Spleen (tissue), 11 donors: Measurements from ENCODE around the gene BCAR1. TPM values are rescaled to one million over a fixed set of nuclear protein-coding genes. Genes with fewer than 3 reads are reported as not detected.
"Not testable (repeated sequence)": the region's sequence is repeated elsewhere in the genome, so short reads cannot be mapped to it uniquely, and the experiment has no call there.

Experiments
- DNase-seq: peaks from one replicate; pipeline ENCODE4 v3.0.0-alpha.2; 2020
- H3K27ac ChIP-seq, 8 donors: fragments of 200-600 bp; sonication (generic) in 7 of 8; 1 replicate in 4 of 8; 2 replicates in 4 of 8; pipeline versions ENCODE4 v1.5.0 to v1.8.0; 2016 to 2021; ENCODE audit warnings: inconsistent platforms in 4 of 8, mild to moderate bottlenecking in 4 of 8, moderate library complexity in 1 of 8
- H3K27me3 ChIP-seq, 7 donors: fragments of 200-600 bp; sonication (generic) in 6 of 7; replicated peaks in 1 of 7; 1 replicate in 4 of 7; 2 replicates in 3 of 7; pipeline versions ENCODE4 v1.5.0 to v1.8.0; 2016 to 2021; ENCODE audit warnings: inconsistent platforms in 3 of 7, mild to moderate bottlenecking in 1 of 7
- H3K36me3 ChIP-seq, 6 donors: fragments of 200-600 bp; sonication (generic) in 5 of 6; 1 replicate in 4 of 6; 2 replicates in 2 of 6; pipeline versions ENCODE4 v1.5.0 to v1.8.0; 2016 to 2021; ENCODE audit warnings: inconsistent platforms in 2 of 6
- H3K4me1 ChIP-seq, 6 donors: fragments of 200-600 bp; sonication (generic) in 5 of 6; 1 replicate in 3 of 6; 2 replicates in 3 of 6; pipeline versions ENCODE4 v1.5.0 to v1.8.0; 2016 to 2021; ENCODE audit warnings: inconsistent platforms in 3 of 6
- H3K4me3 ChIP-seq, 8 donors: fragments of 200-600 bp; sonication (generic) in 7 of 8; 1 replicate in 4 of 8; 2 replicates in 4 of 8; pipeline versions ENCODE4 v1.5.0 to v1.8.0; 2016 to 2021; ENCODE audit warnings: inconsistent platforms in 4 of 8, mild to moderate bottlenecking in 4 of 8, moderate library complexity in 2 of 8
- H3K9me3 ChIP-seq, 8 donors: fragments of 200-600 bp; sonication (generic) in 7 of 8; 1 replicate in 4 of 8; 2 replicates in 4 of 8; pipeline versions ENCODE4 v1.5.0 to v1.8.0; 2016 to 2021; ENCODE audit warnings: inconsistent platforms in 4 of 8
- POLR2A ChIP-seq, 3 donors: fragments of 450-650 bp; IDR thresholded peaks; one replicate each; pipeline ENCODE4 v1.5.1; 2017; ENCODE audit warnings: antibody characterized with exemption in 3 of 3, mild to moderate bottlenecking in 1 of 3
- POLR2AphosphoS5 ChIP-seq, 3 donors: sonication (generic); formaldehyde crosslinking; IDR thresholded peaks; one replicate each; pipeline ENCODE4 v1.5.1; 2017; ENCODE audit warnings: antibody characterized with exemption in 3 of 3
- WGBS, 5 donors: extraction: QIAGEN DNeasy Blood & Tissue Kit in 3 of 5; methylation state at CpG; one replicate each; pipeline versions ENCODE4 v1.1.5 to v1.1.7; 2013 to 2018; 5-methylcytosine and 5-hydroxymethylcytosine counted together
- intact Hi-C: fragments of 100-400 bp; cut with DNase I; formaldehyde crosslinking; loops from one replicate; pipeline ENCODE4 v1.15.0; 2023; ENCODE audit warnings: low total_unique reads
- polyA plus RNA-seq, 3 donors: library from polyadenylated mRNA; stranded (reverse); fragments of 200-250 nt; gene quantifications; one replicate each; pipeline ENCODE4 v1.2.1, GENCODE V29; 2013
- total RNA-seq, 7 donors: library from RNA; depleted of rRNA in 3 of 7; stranded (reverse); fragments of >200 nt in 3 of 7; fragmentation: NEBNext Ultra II Directional in 4 of 7; extraction: Animal tissue kit (Norgen Biotek cat#: 25700) in 4 of 7; gene quantifications; one replicate each; pipeline versions ENCODE4 v1.1.0 to v1.2.1, GENCODE V29; 2016 to 2021
- TF ChIP-seq, protein P1 (sequence below), 11 experiments: fragments of 200-600 bp in 7 of 11; fragments of 450-650 bp in 4 of 11; sonication (generic) in 4 of 11; IDR thresholded peaks in 8 of 11; conservative IDR thresholded peaks in 3 of 11; 1 replicate in 7 of 11; 2 replicates in 4 of 11; pipeline versions ENCODE4 v1.4.0 to v1.8.0; 2016 to 2021; ENCODE audit warnings: antibody characterized with exemption in 11 of 11, inconsistent platforms in 4 of 11, mild to moderate bottlenecking in 1 of 11
- donor health status: healthy with polysubstance abuse.
- donor health status: DM: no; HTN: no; CAD: no; lungs with moderate emphysema.
- donor health status: DM: no; HTN: no; CAD: no.
- donor health status: Bipolar disorder and iron deficiency.
- donor health status: healthy.
- donor health status: DM: no; HTN: no; CAD: no.
- donor health status: DM: yes; HTN: yes; CAD: no.

The BCAR1 gene
- total and polyA plus RNA-seq, 10 donors: 14.6 to 164 (median 71.9) TPM

- 84 to 92% (median 86%) methylated on average over 18 to 27 of the region's 27 CpGs for WGBS, 5 donors
- Histone ChIP-seq H3K36me3 (peaks cover 0 to 52% (median 1%) of the 10 kb centered on the region in 6 donors), H3K27me3 (peaks cover 0 to 80% (median 0%) of the 10 kb centered on the region in 7 donors), H3K4me1 (peaks cover 39 to 97% (median 77%) of the 10 kb centered on the region in 6 donors), H3K27ac (peak overlapping the region in 4 of 8 donors; percentile 15 to 91 (median 88))
- intact Hi-C loops, H3K4me3 ChIP-seq, DNase-seq, H3K9me3 ChIP-seq: not testable (repeated sequence)
- TF ChIP-seq POLR2AphosphoS5 (IDR thresholded peaks at IDR 0.05): peak in 1 of 3 donors; percentile 19
These were observed 8.9 kb downstream of the BCAR1 start for GRCh38 chr16:75242436-75243078.

GRCh38 chr16:75241955-75242354 lies 9.5 kb downstream of the BCAR1 start:
- intact Hi-C loops: no loop called here
- peaks cover 39 to 95% (median 73%) of the 10 kb centered on the region in 6 donors for H3K4me1 ChIP-seq
- H3K27ac ChIP-seq: peak overlapping the region in 3 of 8 donors; percentile 15 to 89 (median 19)
- 79 to 91% (median 89%) methylated on average over 2 to 13 of the region's 13 CpGs for WGBS, 5 donors
- no peak for DNase-seq
- H3K4me3 ChIP-seq: no peak overlapping the region
- TF ChIP-seq, protein P1, sequence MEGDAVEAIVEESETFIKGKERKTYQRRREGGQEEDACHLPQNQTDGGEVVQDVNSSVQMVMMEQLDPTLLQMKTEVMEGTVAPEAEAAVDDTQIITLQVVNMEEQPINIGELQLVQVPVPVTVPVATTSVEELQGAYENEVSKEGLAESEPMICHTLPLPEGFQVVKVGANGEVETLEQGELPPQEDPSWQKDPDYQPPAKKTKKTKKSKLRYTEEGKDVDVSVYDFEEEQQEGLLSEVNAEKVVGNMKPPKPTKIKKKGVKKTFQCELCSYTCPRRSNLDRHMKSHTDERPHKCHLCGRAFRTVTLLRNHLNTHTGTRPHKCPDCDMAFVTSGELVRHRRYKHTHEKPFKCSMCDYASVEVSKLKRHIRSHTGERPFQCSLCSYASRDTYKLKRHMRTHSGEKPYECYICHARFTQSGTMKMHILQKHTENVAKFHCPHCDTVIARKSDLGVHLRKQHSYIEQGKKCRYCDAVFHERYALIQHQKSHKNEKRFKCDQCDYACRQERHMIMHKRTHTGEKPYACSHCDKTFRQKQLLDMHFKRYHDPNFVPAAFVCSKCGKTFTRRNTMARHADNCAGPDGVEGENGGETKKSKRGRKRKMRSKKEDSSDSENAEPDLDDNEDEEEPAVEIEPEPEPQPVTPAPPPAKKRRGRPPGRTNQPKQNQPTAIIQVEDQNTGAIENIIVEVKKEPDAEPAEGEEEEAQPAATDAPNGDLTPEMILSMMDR (IDR thresholded peaks at IDR 0.05 in 8 of 11, conservative IDR thresholded peaks at IDR 0.05 in 3 of 11): no peak
- TF ChIP-seq POLR2A (IDR thresholded peaks at IDR 0.05) (no peak), POLR2AphosphoS5 (IDR thresholded peaks at IDR 0.05) (no peak)
- H3K27me3 ChIP-seq: peaks cover 0 to 80% (median 2%) of the 10 kb centered on the region in 7 donors
- H3K9me3 ChIP-seq: no peaks in the 10 kb centered on the region
- peaks cover 0 to 58% (median 1%) of the 10 kb centered on the region in 6 donors for H3K36me3 ChIP-seq

- Histone ChIP-seq H3K9me3 (no peaks in the 10 kb centered on the region), H3K27me3 (peaks cover 0 to 81% (median 5%) of the 10 kb centered on the region in 7 donors), H3K4me1 (peaks cover 34 to 91% (median 67%) of the 10 kb centered on the region in 6 donors), H3K36me3 (peaks cover 0 to 63% (median 1%) of the 10 kb centered on the region in 6 donors), H3K4me3 (no peak overlapping the region), H3K27ac (peak overlapping the region in 2 of 8 donors; percentile 19 to 89)
- intact Hi-C loops: no loop called here
- no peak for DNase-seq
- WGBS, 5 donors: 60 to 74% (median 70%) methylated on average over 2 to 8 of the region's 8 CpGs
- TF ChIP-seq POLR2A (IDR thresholded peaks at IDR 0.05): no peak
- TF ChIP-seq, protein P1 (IDR thresholded peaks at IDR 0.05 in 8 of 11, conservative IDR thresholded peaks at IDR 0.05 in 3 of 11): no peak
- no peak for TF ChIP-seq POLR2AphosphoS5 (IDR thresholded peaks at IDR 0.05)
These were observed 10.0 kb downstream of the BCAR1 start for GRCh38 chr16:75241412-75241811.

DNA sequence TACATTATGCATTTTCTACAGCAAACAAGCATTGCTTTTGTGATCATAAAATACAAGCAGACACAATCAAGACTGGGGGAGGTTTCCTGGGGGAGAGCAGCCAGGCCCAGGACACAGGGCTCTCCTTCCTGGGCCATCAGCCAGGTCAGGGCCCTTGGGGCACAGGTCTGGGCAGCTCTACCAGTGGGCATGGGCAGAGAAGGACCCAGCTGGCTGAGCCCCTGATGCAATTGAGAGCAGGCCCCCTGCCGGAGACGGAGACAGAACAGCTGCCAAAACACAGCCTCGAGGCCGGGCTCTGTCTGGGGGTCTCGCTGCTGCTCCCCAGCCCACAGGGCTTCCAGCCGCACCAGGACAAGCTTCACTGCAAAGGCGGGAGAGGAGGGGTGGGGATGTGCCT lies 10.8 kb downstream of the BCAR1 start:
- H3K9me3 ChIP-seq, H3K4me3 ChIP-seq, DNase-seq, intact Hi-C loops: not testable (repeated sequence)
- Histone ChIP-seq H3K4me1 (peaks cover 29 to 88% (median 60%) of the 10 kb centered on the region in 6 donors), H3K36me3 (peaks cover 0 to 71% (median 2%) of the 10 kb centered on the region in 6 donors), H3K27me3 (peaks cover 0 to 78% (median 5%) of the 10 kb centered on the region in 7 donors), H3K27ac (peak overlapping the region in 1 of 8 donors; percentile 8)
- WGBS, 5 donors: 67 to 88% (median 78%) methylated on average over 7 of the region's 7 CpGs

GRCh38 chr16:75239542-75240122 lies 11.8 kb downstream of the BCAR1 start:
- WGBS, 5 donors: 73 to 82% (median 81%) methylated on average over 10 to 19 of the region's 19 CpGs
- H3K36me3 ChIP-seq: peaks cover 0 to 81% (median 11%) of the 10 kb centered on the region in 6 donors
- H3K4me3 ChIP-seq: no peak overlapping the region
- peaks cover 0 to 79% (median 5%) of the 10 kb centered on the region in 7 donors for H3K27me3 ChIP-seq
- no peaks in the 10 kb centered on the region for H3K9me3 ChIP-seq
- H3K4me1 ChIP-seq: peaks cover 19 to 88% (median 59%) of the 10 kb centered on the region in 6 donors
- TF ChIP-seq, protein P1 (IDR thresholded peaks at IDR 0.05 in 8 of 11, conservative IDR thresholded peaks at IDR 0.05 in 3 of 11): no peak
- TF ChIP-seq POLR2AphosphoS5 (IDR thresholded peaks at IDR 0.05): peak in 1 of 3 donors; percentile 6
- intact Hi-C loops: no loop called here
- DNase-seq: no peak
- peak overlapping the region in 6 of 8 donors; percentile 43 to 68 (median 62) for H3K27ac ChIP-seq
